Measurements from ENCODE around the gene PRKAR1B. TPM values are rescaled to one million over a fixed set of nuclear protein-coding genes. Genes with fewer than 3 reads are reported as not detected.

The PRKAR1B gene
- total RNA-seq, 1 donor from 2014 or later = 81.9 TPM

DNA sequence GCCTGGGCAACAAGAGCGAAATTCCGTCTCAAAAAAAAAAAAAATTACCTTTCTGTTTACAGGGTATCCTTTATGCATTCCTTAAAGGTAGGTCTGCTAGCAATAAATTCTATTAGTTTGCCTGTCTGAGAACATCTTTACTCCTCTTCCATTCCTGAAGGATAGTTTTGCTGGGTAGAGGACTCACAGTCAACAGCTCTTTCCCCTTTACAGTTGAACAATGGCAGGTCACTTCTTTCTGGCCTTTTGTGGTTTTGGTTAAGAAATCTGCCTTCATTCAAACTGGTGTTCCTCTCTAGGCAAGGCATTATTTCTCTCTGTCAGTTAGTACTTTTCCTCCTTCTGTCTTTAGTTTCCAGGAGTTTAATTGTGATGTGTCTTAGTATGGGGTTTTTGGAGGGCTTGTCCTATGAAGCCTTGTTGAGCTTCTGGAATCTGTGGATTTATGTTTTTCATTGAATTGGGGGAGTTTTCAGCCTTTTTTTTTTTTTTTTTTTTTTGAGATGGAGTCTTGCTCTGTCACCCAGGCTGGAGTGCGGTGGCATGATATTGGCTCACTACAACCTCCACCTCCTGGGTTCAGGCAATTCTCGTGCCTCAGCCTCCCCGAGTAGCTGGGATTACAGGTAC lies 5.3 kb downstream of the PRKAR1B start:
- no peak for DNase-seq

GRCh38 chr7:716636-717035 lies 10.4 kb downstream of the PRKAR1B start:
- DNase-seq = no peak

DNA sequence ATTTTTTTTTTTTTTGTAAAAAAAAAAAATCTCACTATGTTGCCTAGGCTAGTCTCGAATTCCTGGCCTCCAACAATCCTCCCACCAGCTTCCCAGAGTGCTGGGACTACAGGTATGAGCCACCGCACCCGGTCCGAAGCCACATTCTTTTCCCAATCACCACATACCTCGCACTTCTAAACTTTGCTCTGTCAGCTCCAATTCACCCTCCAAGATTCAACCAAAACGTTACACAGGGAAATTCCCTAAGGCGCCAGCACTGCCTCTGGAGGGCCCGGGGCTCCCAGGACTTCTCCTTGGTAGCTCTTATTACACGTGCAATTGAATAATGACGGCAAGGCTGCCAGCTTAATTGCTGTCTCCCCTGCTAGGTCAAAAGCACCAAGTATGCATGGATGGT lies 10.9 kb downstream of the PRKAR1B start:
- no peak for DNase-seq

DNA sequence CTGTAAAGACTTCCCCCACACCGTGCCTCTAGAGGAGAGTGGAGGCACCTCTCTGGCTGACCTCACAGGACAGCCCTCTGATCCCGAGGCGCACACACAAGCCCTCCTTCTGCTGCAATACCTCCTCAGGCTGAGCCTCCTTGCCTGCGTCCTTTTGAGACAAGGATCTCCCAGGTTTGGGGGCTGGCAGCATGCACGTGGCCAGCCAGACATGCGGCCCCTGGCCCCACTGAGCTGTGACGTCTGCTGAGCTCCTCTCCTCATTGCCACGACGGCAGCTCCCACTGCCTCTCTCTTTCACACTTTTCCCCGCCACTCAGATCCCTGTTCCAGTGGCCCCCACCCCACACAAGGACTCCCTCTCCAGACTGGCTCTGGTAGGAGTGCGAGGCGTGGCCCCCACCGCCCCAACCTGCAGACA lies 12.8 kb downstream of the PRKAR1B start:
- no peak for DNase-seq

DNA sequence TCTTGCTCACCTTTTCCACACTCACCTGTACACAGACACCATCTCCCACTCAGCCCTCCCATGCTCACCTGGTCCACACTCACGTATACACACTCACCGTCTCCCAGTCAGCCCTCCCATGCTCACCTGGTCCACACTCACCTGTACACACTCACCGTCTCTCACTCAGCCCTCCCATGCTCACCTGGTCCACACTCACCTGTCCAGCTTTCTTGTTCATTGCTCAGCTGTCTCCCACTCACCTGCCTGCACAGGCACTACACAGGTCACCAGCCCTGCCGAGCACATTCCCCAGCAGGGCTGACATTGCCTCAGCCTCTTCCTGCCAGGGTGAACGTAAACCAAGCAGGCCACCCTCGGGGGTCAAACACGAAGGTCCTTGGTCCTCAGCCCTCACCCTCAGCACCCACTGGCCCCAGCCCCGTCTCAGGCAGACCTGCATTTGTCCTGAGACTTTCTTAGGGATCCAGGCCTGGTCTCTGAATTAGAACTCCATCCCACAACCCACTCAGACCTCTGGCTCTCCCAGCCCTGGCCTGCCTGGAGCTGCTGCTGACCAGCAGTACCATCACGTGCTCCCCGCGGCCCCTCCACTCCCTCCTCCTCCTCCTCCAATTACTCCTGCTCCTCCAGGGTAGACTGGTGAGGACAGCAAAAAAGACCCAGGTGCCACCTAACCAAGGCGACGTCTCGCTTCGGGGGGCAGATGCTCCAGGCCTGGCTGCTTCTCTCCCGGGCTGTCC lies 13.4 kb downstream of the PRKAR1B start:
- DNase-seq = no peak

GRCh38 chr7:713139-713457 lies 14.0 kb downstream of the PRKAR1B start:
- no peak for DNase-seq

GRCh38 chr7:712381-713138 lies 14.5 kb downstream of the PRKAR1B start:
- DNase-seq = no peak

DNA sequence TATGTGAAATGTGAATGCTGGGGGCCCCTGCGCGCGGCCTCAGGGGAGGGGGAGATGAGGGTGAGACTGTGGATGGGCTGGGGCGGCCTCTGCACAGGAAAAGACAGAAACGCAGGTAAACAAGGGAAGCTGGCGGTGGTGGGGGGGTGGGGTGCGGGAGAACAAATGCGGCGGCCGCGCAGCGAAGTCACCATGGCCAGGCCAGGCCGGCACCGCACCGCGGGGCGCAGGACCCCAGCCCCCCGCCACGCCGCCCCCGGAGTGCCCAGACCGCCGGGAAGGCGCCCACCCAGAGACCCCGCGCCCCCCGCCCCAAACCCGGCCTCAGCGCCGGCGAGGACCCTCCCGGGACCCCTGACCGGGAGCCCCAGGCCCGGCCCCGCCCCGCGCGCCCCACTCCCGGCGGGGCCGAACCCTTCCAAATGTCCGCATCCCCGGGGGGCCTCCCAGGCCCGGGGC lies 15.1 kb downstream of the PRKAR1B start:
- DNase-seq = no peak

DNA sequence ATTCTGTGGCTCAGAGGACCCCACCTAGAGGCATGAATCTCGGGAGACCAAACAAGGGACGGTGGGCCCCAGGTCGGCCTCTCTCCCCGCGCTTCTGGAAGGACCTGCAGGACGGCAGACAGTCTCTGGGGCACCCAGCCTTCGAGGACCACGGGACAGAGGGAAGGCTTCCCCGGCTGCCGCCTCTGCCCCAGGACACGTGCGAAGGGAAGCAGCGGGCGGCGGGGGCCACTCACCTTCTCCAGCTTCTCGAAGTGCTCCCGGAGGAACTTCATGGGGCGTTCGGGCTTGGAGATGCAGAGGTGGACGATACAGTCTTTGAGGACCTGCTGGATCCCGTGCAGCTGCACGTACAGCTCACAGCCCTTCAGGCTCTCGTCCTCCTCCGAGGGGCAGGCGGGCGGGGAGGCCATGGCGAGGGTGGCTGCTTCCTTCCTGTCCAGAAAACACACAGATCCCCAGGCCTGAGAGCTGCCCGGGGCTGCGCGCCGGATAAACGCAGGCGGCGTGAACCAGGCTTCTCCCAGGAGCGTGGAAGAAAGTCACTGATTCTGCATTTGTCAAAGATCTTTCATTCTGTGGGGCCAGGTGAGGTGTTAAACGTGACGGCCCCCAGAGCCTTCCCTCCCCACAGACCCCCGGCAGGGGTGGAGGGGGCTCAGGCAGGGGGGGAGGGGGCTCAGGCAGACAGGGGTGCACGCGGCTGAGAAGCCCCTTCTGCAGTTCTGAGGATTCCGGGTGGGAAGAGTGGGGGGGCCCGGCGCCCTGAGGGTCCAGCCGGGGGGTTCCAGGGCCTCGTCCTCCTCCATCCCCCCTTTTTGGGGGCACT lies 15.8 kb downstream of the PRKAR1B start:
- DNase-seq = no peak

DNA sequence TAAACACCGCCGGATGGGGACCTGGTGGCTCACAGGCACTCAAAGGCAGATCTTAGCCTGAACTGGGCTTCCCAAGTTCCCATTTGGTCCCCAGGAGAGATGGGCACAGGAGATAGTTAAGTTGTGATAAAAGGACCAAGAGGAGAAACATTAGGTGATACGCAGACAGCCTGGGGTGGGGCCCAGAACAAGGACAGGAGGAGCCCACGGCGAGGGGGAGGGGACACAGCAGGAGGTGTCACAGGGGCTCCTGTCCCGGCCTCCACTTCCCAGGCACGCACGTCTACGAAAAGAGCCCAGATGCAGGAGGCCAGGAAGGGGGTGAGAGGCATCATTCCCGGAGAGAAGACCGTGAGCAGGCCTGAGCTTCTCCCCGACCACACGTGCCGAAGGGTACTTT lies 16.9 kb downstream of the PRKAR1B start:
- no peak for DNase-seq

- no peak for DNase-seq
Observed at GRCh38 chr7:707296-708000, 19.6 kb downstream of the PRKAR1B start.

DNA sequence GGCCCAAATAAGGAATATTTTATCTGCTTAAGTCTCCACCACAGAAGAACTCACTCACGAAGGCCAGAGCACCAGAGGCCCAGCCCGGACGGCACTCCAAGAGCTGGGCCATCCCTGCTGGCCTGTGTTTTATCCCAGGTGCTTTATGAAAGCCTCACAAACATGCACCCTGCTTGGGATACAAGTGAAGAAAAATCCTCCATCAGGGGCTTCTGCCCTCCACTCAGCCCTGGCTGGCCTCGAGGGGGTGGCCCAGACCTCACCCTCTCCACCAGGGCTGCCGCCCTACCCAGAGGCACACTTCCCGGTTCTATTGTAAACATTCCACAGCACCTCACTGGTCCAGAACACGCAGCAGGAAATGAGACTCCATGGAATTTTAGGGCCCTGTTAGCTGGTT lies 20.4 kb downstream of the PRKAR1B start:
- DNase-seq = no peak

- DNase-seq = no peak
Observed at GRCh38 chr7:703049-703448, 24.0 kb downstream of the PRKAR1B start.

- DNase-seq = no peak
Observed at GRCh38 chr7:701086-701671, 25.9 kb downstream of the PRKAR1B start.

GRCh38 chr7:699476-700170 lies 27.5 kb downstream of the PRKAR1B start:
- no peak for DNase-seq

- DNase-seq = no peak
Observed at GRCh38 chr7:698515-699475, 28.3 kb downstream of the PRKAR1B start.

- DNase-seq = no peak
Observed at GRCh38 chr7:696812-697551, 30.1 kb downstream of the PRKAR1B start.

- DNase-seq = no peak
Observed at GRCh38 chr7:696426-696811, 30.7 kb downstream of the PRKAR1B start.

GRCh38 chr7:693280-693679 lies 33.8 kb downstream of the PRKAR1B start:
- DNase-seq = no peak

Data from occipital lobe (tissue), 2 donors.